ENCODE measurements around the gene MXI1. TPM values are rescaled to one million over a fixed set of nuclear protein-coding genes. Genes with fewer than 3 reads are reported as not detected.

MXI1 gene
- total and polyA plus RNA-seq, 2 of the 4 experiments (the other 2 are of a cell fraction): 7.2 to 11.8 TPM

DNA sequence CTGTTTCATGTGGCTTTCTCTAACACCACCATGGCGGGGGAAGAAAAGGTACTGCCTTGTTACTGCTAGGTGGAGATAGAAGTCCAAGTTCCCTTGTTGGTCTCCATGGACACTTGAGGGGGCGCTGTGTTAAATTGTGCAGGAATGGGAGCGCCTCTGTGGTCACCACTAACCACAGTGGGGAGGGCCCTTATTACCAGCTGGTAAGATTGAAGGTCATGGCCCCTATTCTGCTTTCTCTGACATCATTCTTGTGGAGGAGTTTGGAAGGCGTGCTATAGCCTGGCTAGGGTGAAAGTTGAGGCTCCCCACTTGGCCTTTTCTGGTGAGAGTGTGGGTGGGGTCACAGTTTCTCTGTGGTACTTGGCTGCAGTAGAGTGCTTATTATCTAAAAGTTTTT, 14.9 kb upstream of the MXI1 start:
- Histone ChIP-seq H2BK15ac (ENCODE audit: low read depth, low read length) (no peak overlapping the region), H3K9ac (ENCODE audit: low read depth, low read length) (no peak overlapping the region), H3K27ac (ENCODE audit: insufficient read depth, low read length) (no peak overlapping the region), H3K4me1 (ENCODE audit: control insufficient read depth, insufficient read depth, low read length) (no peaks in the 10 kb centered on the region), H3K79me1 (ENCODE audit: low read depth in 1 of 2, low read length in 2 of 2) (no peaks in the 10 kb centered on the region), H4K91ac (ENCODE audit: insufficient read depth, low read depth, low read length) (no peak overlapping the region), H2AK5ac (ENCODE audit: low read depth, low read length) (no peak overlapping the region), H3K4me3 (ENCODE audit: insufficient read depth, low read depth, low read length) (no peak overlapping the region), H4K20me1 (ENCODE audit: insufficient read depth, low read length) (no peaks in the 10 kb centered on the region), H3K4me2 (ENCODE audit: low read depth, low read length) (no peak overlapping the region), H3K14ac (replicated peaks; ENCODE audit: low read depth, low read length) (no peak overlapping the region), H4K5ac (ENCODE audit: low read depth, low read length) (no peak overlapping the region), H2BK5ac (ENCODE audit: low read depth, low read length, poor library complexity, severe bottlenecking) (no peak overlapping the region), H2BK20ac (ENCODE audit: low read depth, low read length) (no peak overlapping the region), H3K9me1 (ENCODE audit: insufficient read depth, low read length) (no peaks in the 10 kb centered on the region), H3K23ac (ENCODE audit: low read depth, low read length) (no peak overlapping the region), H3K9me3 (ENCODE audit: control insufficient read depth, insufficient read depth, low read length) (no peaks in the 10 kb centered on the region), H3K18ac (ENCODE audit: low read depth, low read length) (no peak overlapping the region), H3K56ac (ENCODE audit: extremely low read depth, insufficient read depth, low read length) (no peak overlapping the region), H3K4ac (ENCODE audit: low read depth, low read length) (no peak overlapping the region), H3K36me3 (ENCODE audit: control insufficient read depth, insufficient read depth, low read length) (no peaks in the 10 kb centered on the region), H2AK9ac (replicated peaks; ENCODE audit: low read depth, low read length, poor library complexity) (no peak overlapping the region), H2AFZ (replicated peaks; ENCODE audit: low read length, poor library complexity) (no peak overlapping the region), H4K8ac (ENCODE audit: low read depth in 2 of 2, low read length in 2 of 2) (no peak overlapping the region), H3K27me3 (ENCODE audit: control insufficient read depth, insufficient read depth, low read length) (peaks cover 34% of the 10 kb centered on the region), H2BK120ac (ENCODE audit: low read depth, low read length) (no peak overlapping the region)
- WGBS, 2 experiments (ENCODE audit: extremely low coverage in 2 of 2, insufficient read length in 1 of 2): no CpG with 5 or more reads among the region's 4 CpGs
- ATAC-seq (ENCODE audit: low read depth) (no peak), DNase-seq (no peak)
- TF ChIP-seq, protein P1, sequence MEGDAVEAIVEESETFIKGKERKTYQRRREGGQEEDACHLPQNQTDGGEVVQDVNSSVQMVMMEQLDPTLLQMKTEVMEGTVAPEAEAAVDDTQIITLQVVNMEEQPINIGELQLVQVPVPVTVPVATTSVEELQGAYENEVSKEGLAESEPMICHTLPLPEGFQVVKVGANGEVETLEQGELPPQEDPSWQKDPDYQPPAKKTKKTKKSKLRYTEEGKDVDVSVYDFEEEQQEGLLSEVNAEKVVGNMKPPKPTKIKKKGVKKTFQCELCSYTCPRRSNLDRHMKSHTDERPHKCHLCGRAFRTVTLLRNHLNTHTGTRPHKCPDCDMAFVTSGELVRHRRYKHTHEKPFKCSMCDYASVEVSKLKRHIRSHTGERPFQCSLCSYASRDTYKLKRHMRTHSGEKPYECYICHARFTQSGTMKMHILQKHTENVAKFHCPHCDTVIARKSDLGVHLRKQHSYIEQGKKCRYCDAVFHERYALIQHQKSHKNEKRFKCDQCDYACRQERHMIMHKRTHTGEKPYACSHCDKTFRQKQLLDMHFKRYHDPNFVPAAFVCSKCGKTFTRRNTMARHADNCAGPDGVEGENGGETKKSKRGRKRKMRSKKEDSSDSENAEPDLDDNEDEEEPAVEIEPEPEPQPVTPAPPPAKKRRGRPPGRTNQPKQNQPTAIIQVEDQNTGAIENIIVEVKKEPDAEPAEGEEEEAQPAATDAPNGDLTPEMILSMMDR (conservative IDR thresholded peaks at IDR 0.05; ENCODE audit: low read depth, low read length): no peak
- TF ChIP-seq, protein P2, sequence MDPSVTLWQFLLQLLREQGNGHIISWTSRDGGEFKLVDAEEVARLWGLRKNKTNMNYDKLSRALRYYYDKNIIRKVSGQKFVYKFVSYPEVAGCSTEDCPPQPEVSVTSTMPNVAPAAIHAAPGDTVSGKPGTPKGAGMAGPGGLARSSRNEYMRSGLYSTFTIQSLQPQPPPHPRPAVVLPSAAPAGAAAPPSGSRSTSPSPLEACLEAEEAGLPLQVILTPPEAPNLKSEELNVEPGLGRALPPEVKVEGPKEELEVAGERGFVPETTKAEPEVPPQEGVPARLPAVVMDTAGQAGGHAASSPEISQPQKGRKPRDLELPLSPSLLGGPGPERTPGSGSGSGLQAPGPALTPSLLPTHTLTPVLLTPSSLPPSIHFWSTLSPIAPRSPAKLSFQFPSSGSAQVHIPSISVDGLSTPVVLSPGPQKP (IDR thresholded peaks at IDR 0.05; ENCODE audit: borderline replicate concordance, low read depth, low read length): no peak
- TF ChIP-seq RAD21 (IDR thresholded peaks at IDR 0.05; ENCODE audit: low read length): no peak
- no TSS peak for BruUV-seq (replicated peaks)
- in situ Hi-C loops (cut with MboI; ENCODE audit: low sequenced_read_pairs): no loop called here
- dilution Hi-C loops (cut with HindIII; ENCODE audit: low sequenced_read_pairs, unreplicated experiment): no loop called here
- intact Hi-C loops (cut with micrococcal nuclease): no loop called here
- ChIA-PET CTCF (no interaction called here), POLR2A (ENCODE audit: unreplicated experiment) (no interaction called here)
